HUES48 (cell line): ENCODE data around the gene FAM53A.

Experiments used
- H3K27ac ChIP-seq: one replicate; pipeline ENCODE4 v1.7.0; 2013; ENCODE audit warnings: low read depth, low read length, inconsistent platforms
- H3K27me3 ChIP-seq: 2 replicates; pipeline ENCODE4 v1.6.1; 2013; ENCODE audit warnings: mild to moderate bottlenecking, low read length; ENCODE audit not compliant: control insufficient read depth, insufficient read depth
- H3K36me3 ChIP-seq: 2 replicates; pipeline ENCODE4 v1.6.1; 2013; ENCODE audit warnings: low read length; ENCODE audit not compliant: control insufficient read depth, insufficient read depth
- H3K4me1 ChIP-seq: 2 replicates; pipeline ENCODE4 v1.6.1; 2013; ENCODE audit warnings: mild to moderate bottlenecking, low read length; ENCODE audit not compliant: control insufficient read depth, insufficient read depth
- H3K4me3 ChIP-seq: 2 replicates; pipeline ENCODE4 v1.5.1; 2013; ENCODE audit warnings: mild to moderate bottlenecking, low read depth, low read length
- H3K9ac ChIP-seq: 2 replicates; pipeline ENCODE4 v1.6.1; 2013; ENCODE audit warnings: mild to moderate bottlenecking, low read depth, low read length, moderate library complexity
- H3K9me3 ChIP-seq: 2 replicates; pipeline ENCODE4 v1.6.1; 2013; ENCODE audit warnings: low read length; ENCODE audit not compliant: control insufficient read depth, insufficient read depth

FAM53A gene

GRCh38 chr4:1666391-1666790 is 17.7 kb downstream of the FAM53A start:
- Histone ChIP-seq H3K27ac (no peak overlapping the region), H3K9ac (no peak overlapping the region), H3K9me3 (no peaks in the 10 kb centered on the region), H3K4me3 (no peak overlapping the region), H3K4me1 (no peaks in the 10 kb centered on the region; the same call in 1 of the 2 replicates), H3K27me3 (no peaks in the 10 kb centered on the region), H3K36me3 (no peaks in the 10 kb centered on the region)

GRCh38 chr4:1664141-1664540 is 20.0 kb downstream of the FAM53A start:
- Histone ChIP-seq H3K27ac (no peak overlapping the region), H3K9me3 (no peaks in the 10 kb centered on the region), H3K36me3 (no peaks in the 10 kb centered on the region), H3K9ac (no peak overlapping the region), H3K4me3 (no peak overlapping the region), H3K27me3 (no peaks in the 10 kb centered on the region), H3K4me1 (no peaks in the 10 kb centered on the region; the same call in 1 of the 2 replicates)

- Histone ChIP-seq H3K4me1 (no peaks in the 10 kb centered on the region; the same call in 1 of the 2 replicates), H3K9me3 (no peaks in the 10 kb centered on the region), H3K9ac (no peak overlapping the region), H3K27ac (no peak overlapping the region), H3K27me3 (no peaks in the 10 kb centered on the region), H3K36me3 (no peaks in the 10 kb centered on the region), H3K4me3 (no peak overlapping the region)
Observed at GRCh38 chr4:1663549-1663948, 20.6 kb downstream of the FAM53A start.

GRCh38 chr4:1661695-1662094 is 22.4 kb downstream of the FAM53A start:
- Histone ChIP-seq H3K4me1 (no peaks in the 10 kb centered on the region), H3K9ac (no peak overlapping the region), H3K4me3 (no peak overlapping the region), H3K36me3 (no peaks in the 10 kb centered on the region), H3K9me3 (no peaks in the 10 kb centered on the region), H3K27me3 (no peaks in the 10 kb centered on the region), H3K27ac (no peak overlapping the region)

- Histone ChIP-seq H3K9ac (no peak overlapping the region), H3K9me3 (no peaks in the 10 kb centered on the region), H3K36me3 (no peaks in the 10 kb centered on the region), H3K4me1 (no peaks in the 10 kb centered on the region), H3K27ac (no peak overlapping the region), H3K27me3 (no peaks in the 10 kb centered on the region), H3K4me3 (no peak overlapping the region)
Observed at GRCh38 chr4:1660948-1661677, 23.0 kb downstream of the FAM53A start.

- no peak overlapping the region for H3K9ac ChIP-seq
- H3K27me3 ChIP-seq = no peaks in the 10 kb centered on the region
- H3K27ac ChIP-seq = no peak overlapping the region
- no peak overlapping the region for H3K4me3 ChIP-seq
- H3K9me3 ChIP-seq = no peaks in the 10 kb centered on the region
- H3K4me1 ChIP-seq = no peaks in the 10 kb centered on the region
- no peaks in the 10 kb centered on the region for H3K36me3 ChIP-seq
Observed at GRCh38 chr4:1659104-1660043, 24.7 kb downstream of the FAM53A start.

GRCh38 chr4:1658581-1658980 is 25.5 kb downstream of the FAM53A start:
- H3K36me3 ChIP-seq = no peaks in the 10 kb centered on the region
- H3K9ac ChIP-seq = no peak overlapping the region
- no peaks in the 10 kb centered on the region for H3K9me3 ChIP-seq
- H3K4me1 ChIP-seq = no peaks in the 10 kb centered on the region
- no peak overlapping the region for H3K27ac ChIP-seq
- H3K27me3 ChIP-seq = no peaks in the 10 kb centered on the region
- H3K4me3 ChIP-seq = no peak overlapping the region

GRCh38 chr4:1658146-1658545 is 26.0 kb downstream of the FAM53A start:
- H3K9ac ChIP-seq = no peak overlapping the region
- no peak overlapping the region for H3K4me3 ChIP-seq
- no peaks in the 10 kb centered on the region for H3K36me3 ChIP-seq
- H3K9me3 ChIP-seq = no peaks in the 10 kb centered on the region
- H3K27ac ChIP-seq = no peak overlapping the region
- no peaks in the 10 kb centered on the region for H3K4me1 ChIP-seq
- no peaks in the 10 kb centered on the region for H3K27me3 ChIP-seq

- Histone ChIP-seq H3K9me3 (no peaks in the 10 kb centered on the region), H3K27ac (no peak overlapping the region), H3K36me3 (no peaks in the 10 kb centered on the region), H3K9ac (no peak overlapping the region), H3K27me3 (no peaks in the 10 kb centered on the region), H3K4me3 (no peak overlapping the region), H3K4me1 (no peaks in the 10 kb centered on the region)
Observed at GRCh38 chr4:1656986-1657385, 27.1 kb downstream of the FAM53A start.

GRCh38 chr4:1656132-1656531 is 28.0 kb downstream of the FAM53A start:
- H3K36me3 ChIP-seq = no peaks in the 10 kb centered on the region
- H3K9me3 ChIP-seq = no peaks in the 10 kb centered on the region
- no peak overlapping the region for H3K9ac ChIP-seq
- no peak overlapping the region for H3K27ac ChIP-seq
- no peaks in the 10 kb centered on the region for H3K4me1 ChIP-seq
- H3K4me3 ChIP-seq = no peak overlapping the region
- no peaks in the 10 kb centered on the region for H3K27me3 ChIP-seq

GRCh38 chr4:1655676-1656075 is 28.4 kb downstream of the FAM53A start:
- Histone ChIP-seq H3K4me3 (no peak overlapping the region), H3K36me3 (no peaks in the 10 kb centered on the region), H3K27me3 (no peaks in the 10 kb centered on the region), H3K4me1 (no peaks in the 10 kb centered on the region), H3K9me3 (no peaks in the 10 kb centered on the region), H3K9ac (no peak overlapping the region), H3K27ac (no peak overlapping the region)
